B cell (primary cell): ENCODE data around the gene ABCG5.

Experiments used
- CTCF ChIP-seq: fragments of 200-600 bp; IDR thresholded peaks from one replicate; pipeline ENCODE4 v1.8.0; 2022; ENCODE audit warnings: antibody characterized with exemption, mild to moderate bottlenecking
- EZH2 ChIP-seq: IDR thresholded peaks from 2 replicates; pipeline ENCODE4 v1.6.1; 2012; ENCODE audit warnings: borderline replicate concordance, low read depth, mild to moderate bottlenecking, moderate library complexity, low read length; ENCODE audit not compliant: insufficient read depth, poor library complexity, severe bottlenecking

- TF ChIP-seq CTCF (no peak), EZH2 (no peak)
These were observed 1.3 kb upstream of the ABCG5 start for GRCh38 chr2:43839776-43840564.
